ENCODE data around the gene TFCP2. TPM values are rescaled to one million over a fixed set of nuclear protein-coding genes. Genes with fewer than 3 reads are reported as not detected.
"Not testable (repeated sequence)": the region's sequence is repeated elsewhere in the genome, so short reads cannot be mapped to it uniquely, and the experiment has no call there.

TFCP2 gene, protein sequence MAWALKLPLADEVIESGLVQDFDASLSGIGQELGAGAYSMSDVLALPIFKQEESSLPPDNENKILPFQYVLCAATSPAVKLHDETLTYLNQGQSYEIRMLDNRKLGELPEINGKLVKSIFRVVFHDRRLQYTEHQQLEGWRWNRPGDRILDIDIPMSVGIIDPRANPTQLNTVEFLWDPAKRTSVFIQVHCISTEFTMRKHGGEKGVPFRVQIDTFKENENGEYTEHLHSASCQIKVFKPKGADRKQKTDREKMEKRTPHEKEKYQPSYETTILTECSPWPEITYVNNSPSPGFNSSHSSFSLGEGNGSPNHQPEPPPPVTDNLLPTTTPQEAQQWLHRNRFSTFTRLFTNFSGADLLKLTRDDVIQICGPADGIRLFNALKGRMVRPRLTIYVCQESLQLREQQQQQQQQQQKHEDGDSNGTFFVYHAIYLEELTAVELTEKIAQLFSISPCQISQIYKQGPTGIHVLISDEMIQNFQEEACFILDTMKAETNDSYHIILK
- polyA plus RNA-seq (2012; ENCODE audit: low read depth, missing spikeins): 19.2 TPM

DNA sequence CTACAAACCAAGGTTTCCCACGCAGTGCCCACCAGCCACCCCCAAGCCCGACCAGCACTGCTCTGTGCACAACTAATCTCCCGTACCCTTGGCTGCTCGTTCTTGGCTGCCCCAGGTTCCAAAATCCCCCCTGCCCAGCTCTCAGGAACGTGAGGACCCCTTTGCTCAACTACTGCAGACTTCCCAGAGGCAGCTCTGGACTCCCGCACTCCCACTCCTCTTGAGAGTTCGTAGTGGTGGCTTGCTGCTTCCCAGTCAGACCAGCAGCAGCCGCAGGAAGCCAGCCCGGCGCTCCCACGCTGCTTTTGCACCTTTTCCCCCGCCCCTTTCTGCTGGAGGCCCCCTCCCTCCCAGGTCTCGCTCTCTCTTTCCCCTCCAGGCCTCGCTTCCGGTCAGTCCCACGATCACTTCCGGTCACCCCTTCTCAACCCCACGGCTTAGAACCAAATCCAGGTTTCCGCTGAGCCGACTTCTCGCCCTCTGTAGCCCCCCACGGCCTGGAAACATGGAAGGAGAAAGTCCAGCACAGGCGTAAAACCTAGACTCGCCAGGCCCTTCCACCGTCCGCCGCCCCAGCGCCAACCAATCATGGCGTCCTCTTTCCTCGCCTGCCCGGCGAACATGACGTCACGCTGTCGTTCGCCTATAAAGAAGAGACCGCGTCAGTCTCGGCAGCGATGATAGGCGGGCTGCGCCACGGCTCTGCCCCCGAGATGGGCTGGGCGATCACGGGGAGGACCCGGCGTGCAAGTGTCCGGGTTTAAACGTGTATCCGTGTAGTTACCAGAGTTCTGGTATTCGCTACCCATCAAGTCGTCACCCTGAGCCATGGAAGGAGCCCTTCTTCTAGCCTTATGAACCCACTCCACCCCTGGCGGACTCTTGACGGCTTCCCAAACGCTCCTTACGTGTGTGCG is at the start of gene TFCP2:
Gene TFCP2, minus strand, starts transcription at position 621 of the 917 bp plus-strand sequence. CDS start 713 bp downstream, outside the sequence.
- peak; percentile 87 for DNase-seq (ENCODE audit: insufficient read length, low spot score)
- FAIRE-seq: peak; percentile 97
- TF ChIP-seq SPI1 (IDR thresholded peaks at IDR 0.05; ENCODE audit: low read depth, low read length) (no peak), PAX5 (IDR thresholded peaks at IDR 0.05; ENCODE audit: insufficient read depth, low read length, severe bottlenecking) (peak; percentile 61), POU2F2 (IDR thresholded peaks at IDR 0.05; ENCODE audit: low read depth, low read length) (peak; percentile 26; the same call in 1 of the 2 replicates), POLR2AphosphoS5 (IDR thresholded peaks at IDR 0.05; ENCODE audit: low read depth, low read length) (peak; percentile 25; the same call in 1 of the 2 replicates), POLR2A (IDR thresholded peaks at IDR 0.05; ENCODE audit: low read depth, low read length) (peak; percentile 82), TAF1 (IDR thresholded peaks at IDR 0.05; ENCODE audit: low read depth, low read length) (no peak)

DNA sequence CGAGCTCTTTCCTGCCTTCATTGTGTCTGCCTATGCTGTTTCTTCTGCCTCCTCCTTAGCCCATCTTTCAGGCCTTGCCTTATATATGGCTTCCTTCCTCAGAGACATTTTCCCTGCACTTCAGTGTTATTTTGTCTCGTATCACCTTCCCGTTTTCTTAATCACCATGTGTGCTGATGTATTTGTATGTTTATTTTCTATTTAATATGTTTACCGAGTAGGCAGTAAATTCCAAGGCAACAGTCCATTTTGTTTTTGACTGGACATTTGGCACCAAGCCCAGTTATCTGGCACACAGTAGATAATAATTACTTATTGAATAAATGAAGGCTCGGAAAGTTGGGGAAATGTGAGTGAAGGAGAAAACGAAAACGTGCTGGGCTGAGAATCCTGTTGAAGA is 49.5 kb upstream of the TFCP2 start:
- no peak for TF ChIP-seq POLR2A (IDR thresholded peaks at IDR 0.05; ENCODE audit: low read depth, low read length)
- TF ChIP-seq TAF1 (IDR thresholded peaks at IDR 0.05; ENCODE audit: low read depth, low read length): no peak
- no peak for TF ChIP-seq SPI1 (IDR thresholded peaks at IDR 0.05; ENCODE audit: low read depth, low read length)
- TF ChIP-seq POLR2AphosphoS5 (IDR thresholded peaks at IDR 0.05; ENCODE audit: low read depth, low read length): no peak
- TF ChIP-seq POU2F2 (IDR thresholded peaks at IDR 0.05; ENCODE audit: low read depth, low read length): no peak
- no peak for TF ChIP-seq PAX5 (IDR thresholded peaks at IDR 0.05; ENCODE audit: insufficient read depth, low read length, severe bottlenecking)
- DNase-seq (ENCODE audit: insufficient read length, low spot score): no peak
- no peak for FAIRE-seq

DNA sequence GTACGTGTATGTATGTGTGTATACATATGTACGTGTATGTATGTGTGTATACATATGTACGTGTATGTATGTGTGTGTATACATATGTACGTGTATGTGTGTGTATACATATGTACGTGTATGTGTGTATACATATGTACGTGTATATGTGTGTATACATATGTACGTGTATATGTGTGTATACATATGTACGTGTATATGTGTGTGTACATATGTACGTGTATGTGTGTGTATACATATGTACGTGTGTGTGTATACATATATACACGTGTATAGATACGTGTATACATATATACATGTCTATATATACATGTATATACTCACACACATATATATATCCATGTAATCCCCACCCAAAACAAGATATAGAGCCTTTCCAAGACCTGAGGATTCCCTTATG is 46.9 kb upstream of the TFCP2 start:
- not testable (repeated sequence) for DNase-seq (ENCODE audit: insufficient read length, low spot score)
- FAIRE-seq: peak; percentile 89

DNA sequence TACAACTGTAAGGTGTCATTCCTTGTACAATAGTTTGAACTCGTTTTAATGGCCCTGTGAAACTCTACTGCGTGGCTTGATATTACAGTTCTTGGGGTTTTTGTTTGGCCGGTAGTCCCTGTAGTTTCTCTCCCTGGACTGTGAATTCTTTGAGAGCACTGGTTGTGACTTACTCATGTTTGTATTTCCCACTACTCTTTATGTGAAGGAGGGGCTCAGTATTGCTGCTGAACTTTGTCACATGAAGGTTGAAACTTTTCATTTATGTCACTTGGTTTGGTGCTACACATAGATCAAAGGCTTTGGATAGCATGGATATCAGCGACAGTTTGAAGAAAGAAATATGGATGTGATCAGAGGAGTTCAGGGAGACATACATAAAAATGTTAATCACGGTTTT is 46.4 kb upstream of the TFCP2 start:
- FAIRE-seq (no peak), DNase-seq (ENCODE audit: insufficient read length, low spot score) (no peak)
- TF ChIP-seq POLR2AphosphoS5 (IDR thresholded peaks at IDR 0.05; ENCODE audit: low read depth, low read length) (no peak), SPI1 (IDR thresholded peaks at IDR 0.05; ENCODE audit: low read depth, low read length) (no peak), POU2F2 (IDR thresholded peaks at IDR 0.05; ENCODE audit: low read depth, low read length) (no peak), TAF1 (IDR thresholded peaks at IDR 0.05; ENCODE audit: low read depth, low read length) (no peak), POLR2A (IDR thresholded peaks at IDR 0.05; ENCODE audit: low read depth, low read length) (no peak), PAX5 (IDR thresholded peaks at IDR 0.05; ENCODE audit: insufficient read depth, low read length, severe bottlenecking) (no peak)

DNA sequence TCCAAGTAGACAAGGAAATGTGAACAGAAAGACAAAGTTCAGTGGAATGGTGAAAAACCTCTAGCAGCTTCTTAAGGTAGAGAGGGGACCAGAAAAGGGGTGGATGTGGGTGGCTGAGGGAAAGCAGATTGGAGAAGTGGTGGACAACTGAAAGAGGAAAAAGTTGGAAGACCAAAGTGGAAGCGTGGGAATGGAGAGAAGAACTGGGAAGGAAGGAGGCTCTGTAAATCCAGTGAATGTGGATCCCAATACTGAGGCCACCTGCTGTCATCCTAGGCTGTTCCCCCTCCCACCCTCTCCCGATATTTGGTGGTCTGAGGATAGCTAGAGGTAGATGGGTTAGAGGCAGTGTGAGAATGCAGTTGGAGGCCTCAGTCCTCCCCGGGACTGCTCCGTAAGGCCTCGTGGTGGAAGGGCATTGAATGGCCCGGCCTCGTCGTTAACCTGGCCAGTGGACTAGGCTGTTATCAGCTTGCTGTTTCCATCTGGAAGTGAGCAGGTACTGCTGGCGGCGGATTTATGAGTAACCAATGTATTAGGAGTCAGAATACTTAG is 45.7 kb upstream of the TFCP2 start:
- no peak for DNase-seq (ENCODE audit: insufficient read length, low spot score)
- FAIRE-seq: peak; percentile 20

DNA sequence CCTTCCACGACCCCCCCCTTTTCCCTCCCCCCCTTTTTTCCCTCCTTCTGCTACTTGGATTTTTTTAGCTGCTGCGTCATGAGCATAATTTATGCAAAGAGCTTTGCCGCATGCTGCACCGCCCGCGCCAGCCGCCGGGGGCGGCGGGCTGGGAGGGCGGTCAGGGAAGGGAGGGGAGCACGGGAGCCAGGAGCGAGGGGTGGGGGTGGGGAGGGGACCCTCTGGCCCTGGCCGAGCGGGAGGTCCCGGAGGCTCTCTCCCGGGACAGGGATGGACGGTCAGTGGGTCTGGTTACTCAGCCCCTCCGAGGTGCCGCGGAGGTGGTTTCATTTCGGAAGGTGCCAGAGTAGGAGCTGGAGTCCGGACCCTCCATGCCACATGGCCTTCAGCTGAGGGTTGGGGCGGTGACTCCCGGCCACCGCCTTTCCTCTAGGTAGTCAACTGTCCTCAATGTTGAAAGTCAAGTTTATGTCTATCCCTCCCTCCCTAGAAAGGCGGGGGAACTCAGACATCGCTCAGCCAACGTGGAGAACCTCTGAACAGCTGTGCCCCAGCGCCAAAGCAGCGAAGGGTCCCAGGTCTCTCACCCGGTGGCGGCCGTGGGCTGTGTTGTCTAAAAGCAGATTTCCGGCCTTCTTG is 45.2 kb upstream of the TFCP2 start, which contains the start of gene POU6F1:
Gene POU6F1, minus strand, starts transcription at position 95 of the 639 bp plus-strand sequence. CDS start 11,226 bp downstream, outside the sequence.
- peak; percentile 86 for FAIRE-seq
- TF ChIP-seq TAF1 (IDR thresholded peaks at IDR 0.05; ENCODE audit: low read depth, low read length): peak; percentile 47; the same call in 1 of the 2 replicates
- no peak for TF ChIP-seq SPI1 (IDR thresholded peaks at IDR 0.05; ENCODE audit: low read depth, low read length)
- peak; percentile 72 for TF ChIP-seq POLR2A (IDR thresholded peaks at IDR 0.05; ENCODE audit: low read depth, low read length)
- TF ChIP-seq PAX5 (IDR thresholded peaks at IDR 0.05; ENCODE audit: insufficient read depth, low read length, severe bottlenecking): no peak
- TF ChIP-seq POLR2AphosphoS5 (IDR thresholded peaks at IDR 0.05; ENCODE audit: low read depth, low read length): peak; percentile 76; the same call in 1 of the 2 replicates
- TF ChIP-seq POU2F2 (IDR thresholded peaks at IDR 0.05; ENCODE audit: low read depth, low read length): peak; percentile 85; the same call in 1 of the 2 replicates
- DNase-seq (ENCODE audit: insufficient read length, low spot score): peak; percentile 83

More for the DNA sequence above, 45.7 kb upstream of the TFCP2 start:
- no peak for TF ChIP-seq POU2F2 (IDR thresholded peaks at IDR 0.05; ENCODE audit: low read depth, low read length)
- peak; percentile 8; the same call in 1 of the 2 replicates for TF ChIP-seq SPI1 (IDR thresholded peaks at IDR 0.05; ENCODE audit: low read depth, low read length)

DNA sequence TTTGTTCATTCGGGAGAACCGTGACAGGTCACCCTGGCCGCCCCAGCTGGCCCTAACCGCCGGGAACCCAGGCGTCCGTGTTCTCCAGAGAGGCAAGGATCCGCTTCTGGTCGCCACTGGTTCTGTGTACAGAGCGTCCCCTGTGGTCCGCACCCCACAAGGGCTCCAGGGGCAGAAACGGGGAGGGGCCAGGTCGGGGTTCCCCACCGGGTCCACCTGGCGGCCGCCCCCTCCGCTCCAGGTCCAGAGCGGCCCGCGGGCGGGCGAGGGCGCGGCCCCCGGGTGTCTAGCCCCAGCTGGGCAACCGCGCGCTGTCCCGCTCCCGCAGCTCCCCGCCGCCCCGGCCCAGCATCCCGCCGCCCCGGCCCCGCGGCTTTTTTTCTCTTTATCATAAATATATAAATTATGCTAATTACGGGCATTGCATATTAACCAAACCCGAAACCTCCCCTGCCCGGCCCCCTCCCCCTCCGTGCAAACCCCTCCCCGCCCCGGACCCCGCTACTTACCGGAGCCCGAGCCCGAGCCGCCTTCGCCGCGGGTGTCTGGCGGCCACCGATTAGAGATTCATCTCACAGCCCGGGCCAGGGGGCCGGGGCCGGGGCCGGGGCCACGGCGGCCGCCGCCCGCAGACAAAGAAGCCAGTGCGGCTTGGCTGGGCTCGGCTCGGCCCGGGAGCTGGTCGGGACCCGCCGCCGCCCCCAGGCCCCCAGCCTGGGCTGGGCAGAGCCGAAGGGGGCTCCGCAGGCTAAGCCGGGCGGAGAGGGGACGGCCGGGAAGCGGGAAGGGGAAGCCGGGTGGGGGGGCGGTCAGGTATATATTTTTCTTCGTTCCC is 44.4 kb upstream of the TFCP2 start:
- no peak for FAIRE-seq
- TF ChIP-seq SPI1 (IDR thresholded peaks at IDR 0.05; ENCODE audit: low read depth, low read length): no peak
- no peak for TF ChIP-seq TAF1 (IDR thresholded peaks at IDR 0.05; ENCODE audit: low read depth, low read length)
- no peak for TF ChIP-seq POLR2A (IDR thresholded peaks at IDR 0.05; ENCODE audit: low read depth, low read length)
- TF ChIP-seq POU2F2 (IDR thresholded peaks at IDR 0.05; ENCODE audit: low read depth, low read length): no peak
- TF ChIP-seq POLR2AphosphoS5 (IDR thresholded peaks at IDR 0.05; ENCODE audit: low read depth, low read length): no peak
- no peak for TF ChIP-seq PAX5 (IDR thresholded peaks at IDR 0.05; ENCODE audit: insufficient read depth, low read length, severe bottlenecking)
- DNase-seq (ENCODE audit: insufficient read length, low spot score): peak; percentile 71

DNA sequence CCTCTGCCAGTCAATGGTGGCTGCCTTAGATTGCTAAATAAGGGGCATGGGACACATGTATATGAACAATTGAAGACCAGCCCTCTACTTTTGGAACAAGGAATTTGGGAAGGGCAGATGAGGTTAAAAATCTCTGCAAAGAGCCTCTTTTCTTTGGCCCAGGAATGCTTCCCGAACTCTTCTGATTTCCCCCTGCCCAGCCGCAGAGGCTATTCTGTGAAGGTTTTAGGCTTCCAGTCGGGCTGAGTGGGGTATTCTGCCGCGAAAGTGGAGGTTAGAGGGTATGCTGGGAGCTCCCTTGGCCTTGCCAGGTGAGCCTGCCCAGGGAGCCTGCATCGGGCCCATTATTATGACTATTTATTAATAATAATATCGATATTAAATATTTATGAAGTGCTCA is 43.7 kb upstream of the TFCP2 start:
- FAIRE-seq (no peak), DNase-seq (ENCODE audit: insufficient read length, low spot score) (no peak)

More for the DNA sequence above, 43.7 kb upstream of the TFCP2 start:
- no peak for TF ChIP-seq PAX5 (IDR thresholded peaks at IDR 0.05; ENCODE audit: insufficient read depth, low read length, severe bottlenecking)
- no peak for TF ChIP-seq POU2F2 (IDR thresholded peaks at IDR 0.05; ENCODE audit: low read depth, low read length)
- no peak for TF ChIP-seq POLR2A (IDR thresholded peaks at IDR 0.05; ENCODE audit: low read depth, low read length)
- no peak for TF ChIP-seq POLR2AphosphoS5 (IDR thresholded peaks at IDR 0.05; ENCODE audit: low read depth, low read length)
